AG09319 (cell line): ENCODE results near the gene WNT9B.

ENCODE experiments used
- DNase-seq: peaks from one replicate; pipeline ENCODE4 v3.0.0-alpha.2; 2010; ENCODE audit warnings: low read depth; ENCODE audit errors: extremely low read depth
- CTCF ChIP-seq: IDR thresholded peaks from 2 replicates; pipeline ENCODE4 v1.5.1; 2011; ENCODE audit warnings: low read depth, mild to moderate bottlenecking, inconsistent platforms, low read length, moderate library complexity

WNT9B gene

GRCh38 chr17:46869296-46869695 is 17.9 kb downstream of the WNT9B start:
- TF ChIP-seq CTCF: no peak
- no peak for DNase-seq

GRCh38 chr17:46869975-46870803 is 18.8 kb downstream of the WNT9B start:
- TF ChIP-seq CTCF: no peak
- DNase-seq: no peak

- no peak for DNase-seq
- TF ChIP-seq CTCF: no peak
Observed at GRCh38 chr17:46872421-46872820, 21.0 kb downstream of the WNT9B start.

- TF ChIP-seq CTCF: no peak
- DNase-seq: no peak
Observed at GRCh38 chr17:46873941-46874645, 22.7 kb downstream of the WNT9B start.

- no peak for TF ChIP-seq CTCF
- no peak for DNase-seq
Observed at GRCh38 chr17:46874906-46875305, 23.5 kb downstream of the WNT9B start.

GRCh38 chr17:46875849-46876352 is 24.5 kb downstream of the WNT9B start:
- no peak for TF ChIP-seq CTCF
- DNase-seq: no peak

GRCh38 chr17:46876353-46876887 is 25.0 kb downstream of the WNT9B start:
- no peak for DNase-seq
- TF ChIP-seq CTCF: no peak
